K562 (cell line): ENCODE results near the gene LAMA2.

ENCODE experiments used
- FOXM1 ChIP-seq, 2 experiments: fragments of 450-650 bp in 1 of 2; sonication (generic) in 1 of 2; formaldehyde crosslinking in 1 of 2; IDR thresholded peaks; 2 replicates each; pipeline versions ENCODE4 v1.6.1 to v1.9.0; 2017 to 2022; ENCODE audit warnings: low read depth in 2 of 2, mild to moderate bottlenecking in 2 of 2, missing genetic modification reagents in 1 of 2, moderate library complexity in 1 of 2
- NR1H2 ChIP-seq: sonication (generic); formaldehyde crosslinking; IDR thresholded peaks from 2 replicates; pipeline ENCODE4 v1.4.0; 2020; ENCODE audit warnings: mild to moderate bottlenecking, missing genetic modification reagents
- ZBTB17 ChIP-seq: fragments of 450-650 bp; formaldehyde crosslinking; IDR thresholded peaks from 2 replicates; pipeline ENCODE4 v1.4.0; 2020; ENCODE audit warnings: mild to moderate bottlenecking

DNA sequence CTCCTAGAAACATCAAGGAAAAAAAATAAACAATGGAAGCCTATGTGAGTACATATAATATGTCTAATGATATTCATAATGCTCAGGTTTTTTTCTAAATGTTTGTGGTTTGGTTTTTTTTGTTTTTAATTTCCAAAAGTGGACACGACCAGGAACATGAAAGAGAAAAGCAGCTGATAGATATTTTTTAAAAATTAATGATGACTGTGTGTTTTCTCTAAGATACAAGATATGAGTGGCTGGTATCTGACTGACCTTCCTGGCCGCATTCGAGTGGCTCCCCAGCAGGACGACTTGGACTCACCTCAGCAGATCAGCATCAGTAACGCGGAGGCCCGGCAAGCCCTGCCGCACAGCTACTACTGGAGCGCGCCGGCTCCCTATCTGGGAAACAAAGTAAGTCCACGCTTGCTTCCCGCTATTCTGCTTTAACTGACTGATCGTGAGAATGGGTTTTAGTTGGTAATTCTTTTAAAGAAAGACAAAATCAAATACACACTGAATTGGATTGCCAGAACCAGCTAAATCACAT is 309.6 kb downstream of the LAMA2 start:
- TF ChIP-seq ZBTB17 (no peak), NR1H2 (CRISPR knock-in tag) (no peak), FOXM1 (IDR thresholded peaks at IDR 0.05; ENCODE audit: low read depth) (no peak), FOXM1 (CRISPR knock-in tag; IDR thresholded peaks at IDR 0.05; ENCODE audit: low read depth) (no peak)
